Hepatocyte (in vitro differentiated cells): ENCODE results near the gene OPCML. TPM values are rescaled to one million over a fixed set of nuclear protein-coding genes. Genes with fewer than 3 reads are reported as not detected.

Experiments used
- DNase-seq: peaks from one replicate; pipeline ENCODE4 v3.0.0-alpha.2; 2016; ENCODE audit warnings: low spot score
- H2AFZ ChIP-seq: fragments of 200-600 bp; sonication (generic); 2 replicates; pipeline ENCODE4 v1.6.0; 2016; ENCODE audit warnings: antibody characterized with exemption, mild to moderate bottlenecking
- H3K27ac ChIP-seq: fragments of 200-600 bp; sonication (generic); 2 replicates; pipeline ENCODE4 v1.5.1; 2016; ENCODE audit warnings: mild to moderate bottlenecking
- H3K27me3 ChIP-seq: fragments of 200-600 bp; sonication (generic); 2 replicates; pipeline ENCODE4 v1.6.1; 2016
- H3K36me3 ChIP-seq: fragments of 200-600 bp; sonication (generic); replicated peaks from 2 replicates; pipeline ENCODE4 v1.5.1; 2016; ENCODE audit warnings: low read depth; ENCODE audit not compliant: insufficient read depth
- H3K4me1 ChIP-seq: fragments of 200-600 bp; sonication (generic); 2 replicates; pipeline ENCODE4 v1.5.1; 2016; ENCODE audit warnings: mild to moderate bottlenecking, moderate library complexity; ENCODE audit not compliant: insufficient read depth
- H3K4me2 ChIP-seq: fragments of 200-600 bp; sonication (generic); 2 replicates; pipeline ENCODE4 v1.6.0; 2016
- H3K4me3 ChIP-seq: fragments of 200-600 bp; sonication (generic); 2 replicates; pipeline ENCODE4 v1.5.1; 2016; ENCODE audit warnings: mild to moderate bottlenecking
- H3K79me2 ChIP-seq: fragments of 200-600 bp; sonication (generic); 2 replicates; pipeline ENCODE4 v1.6.0; 2017; ENCODE audit warnings: mild to moderate bottlenecking
- H3K9me2 ChIP-seq: fragments of 200-600 bp; sonication (generic); replicated peaks from 2 replicates; pipeline ENCODE4 v1.6.0; 2017; ENCODE audit warnings: mild to moderate bottlenecking; ENCODE audit not compliant: insufficient read depth
- H3K9me3 ChIP-seq: fragments of 200-600 bp; sonication (generic); 2 replicates; pipeline ENCODE4 v1.5.1; 2016; ENCODE audit warnings: low read depth, mild to moderate bottlenecking
- H4K20me1 ChIP-seq: fragments of 200-600 bp; sonication (generic); 2 replicates; pipeline ENCODE4 v1.6.0; 2016; ENCODE audit warnings: mild to moderate bottlenecking; ENCODE audit not compliant: insufficient read depth, poor library complexity, severe bottlenecking
- EZH2 ChIP-seq: fragments of 200-600 bp; sonication (generic); IDR thresholded peaks from 2 replicates; pipeline ENCODE4 v1.6.1; 2016; ENCODE audit warnings: antibody characterized with exemption, mild to moderate bottlenecking, borderline replicate concordance
- EZH2phosphoT487 ChIP-seq: fragments of 200-600 bp; sonication (generic); IDR thresholded peaks from one replicate; pipeline ENCODE4 v1.6.1; 2018; ENCODE audit warnings: antibody characterized with exemption, mild to moderate bottlenecking, low read depth, moderate library complexity; ENCODE audit not compliant: unreplicated experiment, severe bottlenecking
- WGBS: methylation state at CpG from one replicate; pipeline ENCODE4 v1.1.6; 2016; ENCODE audit warnings: low lambda C conversion rate; ENCODE audit errors: missing lambda C conversion rate; 5-methylcytosine and 5-hydroxymethylcytosine counted together
- polyA plus RNA-seq: library from polyadenylated mRNA; unstranded; fragments of >200 nt; fragmentation: Nextera tagmentation; extraction: Ambion mirVana; gene quantifications from 2 replicates; pipeline ENCODE4 v1.2.1, GENCODE V29; 2016
- total RNA-seq: library from RNA; depleted of rRNA; stranded (reverse); fragments of >200 nt; gene quantifications from 2 replicates; pipeline ENCODE4 v1.2.3, GENCODE V29; 2014
- TF ChIP-seq, protein P1 (sequence below): fragments of 200-600 bp; sonication (generic); IDR thresholded peaks from 2 replicates; pipeline ENCODE4 v1.5.1; 2016; ENCODE audit warnings: antibody characterized with exemption, mild to moderate bottlenecking; ENCODE audit not compliant: poor library complexity

The OPCML gene
- total and polyA plus RNA-seq, 2 experiments from 2014 or later: 0.37 to 0.98 TPM

DNA sequence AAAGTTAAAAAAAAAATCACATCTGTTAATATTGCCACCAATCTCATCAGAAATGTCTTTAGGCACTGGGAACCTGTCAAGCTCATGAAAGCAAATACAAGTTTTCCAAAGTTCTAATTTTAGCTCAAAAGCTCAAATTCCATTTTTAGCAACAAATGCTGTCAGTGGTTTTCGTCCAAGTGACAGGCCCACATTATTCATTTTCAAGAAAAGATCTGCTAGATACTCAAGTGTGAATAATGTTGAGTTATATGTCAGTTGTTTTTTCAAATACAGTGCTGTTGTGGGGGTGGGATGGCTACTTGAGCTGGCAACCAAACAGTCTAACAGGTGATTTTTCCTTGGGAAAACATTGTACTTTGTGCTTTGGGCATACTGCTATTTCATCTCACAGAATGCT is 1072.6 kb downstream of the OPCML start:
- H3K4me3 ChIP-seq: no peak overlapping the region
- no peaks in the 10 kb centered on the region for H3K9me3 ChIP-seq
- H3K79me2 ChIP-seq: no peaks in the 10 kb centered on the region
- TF ChIP-seq, protein P1, sequence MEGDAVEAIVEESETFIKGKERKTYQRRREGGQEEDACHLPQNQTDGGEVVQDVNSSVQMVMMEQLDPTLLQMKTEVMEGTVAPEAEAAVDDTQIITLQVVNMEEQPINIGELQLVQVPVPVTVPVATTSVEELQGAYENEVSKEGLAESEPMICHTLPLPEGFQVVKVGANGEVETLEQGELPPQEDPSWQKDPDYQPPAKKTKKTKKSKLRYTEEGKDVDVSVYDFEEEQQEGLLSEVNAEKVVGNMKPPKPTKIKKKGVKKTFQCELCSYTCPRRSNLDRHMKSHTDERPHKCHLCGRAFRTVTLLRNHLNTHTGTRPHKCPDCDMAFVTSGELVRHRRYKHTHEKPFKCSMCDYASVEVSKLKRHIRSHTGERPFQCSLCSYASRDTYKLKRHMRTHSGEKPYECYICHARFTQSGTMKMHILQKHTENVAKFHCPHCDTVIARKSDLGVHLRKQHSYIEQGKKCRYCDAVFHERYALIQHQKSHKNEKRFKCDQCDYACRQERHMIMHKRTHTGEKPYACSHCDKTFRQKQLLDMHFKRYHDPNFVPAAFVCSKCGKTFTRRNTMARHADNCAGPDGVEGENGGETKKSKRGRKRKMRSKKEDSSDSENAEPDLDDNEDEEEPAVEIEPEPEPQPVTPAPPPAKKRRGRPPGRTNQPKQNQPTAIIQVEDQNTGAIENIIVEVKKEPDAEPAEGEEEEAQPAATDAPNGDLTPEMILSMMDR: no peak
- no peak for TF ChIP-seq EZH2phosphoT487
- no peak for TF ChIP-seq EZH2
- no peaks in the 10 kb centered on the region for H3K27me3 ChIP-seq
- H3K27ac ChIP-seq: no peak overlapping the region
- no peak overlapping the region for H2AFZ ChIP-seq
- no peaks in the 10 kb centered on the region for H3K9me2 ChIP-seq
- H3K36me3 ChIP-seq: no peaks in the 10 kb centered on the region
- H4K20me1 ChIP-seq: no peaks in the 10 kb centered on the region
- no peak overlapping the region for H3K4me2 ChIP-seq
- 78% methylated on average over 1 of the region's 1 CpG for WGBS
- no peak for DNase-seq
- H3K4me1 ChIP-seq: no peaks in the 10 kb centered on the region

DNA sequence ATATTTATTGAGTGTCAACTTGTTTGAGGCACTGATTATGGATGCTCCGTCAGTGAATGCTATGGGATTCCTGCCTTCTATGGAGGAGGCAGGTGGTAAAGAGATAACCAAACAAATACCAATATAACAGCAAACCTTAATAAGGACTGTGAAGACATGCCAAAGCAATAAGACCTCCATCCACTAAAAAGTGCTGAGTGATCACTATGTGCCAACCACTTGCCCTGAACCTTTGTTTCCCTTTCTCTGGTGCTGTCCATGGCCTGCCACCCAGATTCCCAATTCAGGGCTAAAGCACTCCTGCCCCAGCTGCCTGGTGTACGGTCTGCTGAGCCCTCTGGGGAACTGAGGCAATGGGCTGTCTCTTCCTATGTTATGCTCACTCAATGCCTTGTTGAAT is 1074.9 kb downstream of the OPCML start:
- no peak overlapping the region for H3K27ac ChIP-seq
- H3K9me3 ChIP-seq: no peaks in the 10 kb centered on the region
- no peaks in the 10 kb centered on the region for H4K20me1 ChIP-seq
- no peaks in the 10 kb centered on the region for H3K27me3 ChIP-seq
- no peak overlapping the region for H3K4me3 ChIP-seq
- H3K36me3 ChIP-seq: no peaks in the 10 kb centered on the region
- no peak overlapping the region for H2AFZ ChIP-seq
- H3K4me1 ChIP-seq: no peaks in the 10 kb centered on the region
- H3K79me2 ChIP-seq: no peaks in the 10 kb centered on the region
- TF ChIP-seq EZH2phosphoT487 (no peak), EZH2 (no peak)
- TF ChIP-seq, protein P1: no peak
- H3K4me2 ChIP-seq: no peak overlapping the region
- 88% methylated on average over 2 of the region's 2 CpGs for WGBS
- no peaks in the 10 kb centered on the region for H3K9me2 ChIP-seq
- DNase-seq: no peak

- no peaks in the 10 kb centered on the region for H3K9me2 ChIP-seq
- no peak for DNase-seq
- no peak overlapping the region for H3K27ac ChIP-seq
- no peaks in the 10 kb centered on the region for H3K79me2 ChIP-seq
- TF ChIP-seq EZH2phosphoT487: no peak
- no peak for TF ChIP-seq EZH2
- TF ChIP-seq, protein P1: no peak
- no peaks in the 10 kb centered on the region for H3K4me1 ChIP-seq
- no peaks in the 10 kb centered on the region for H3K36me3 ChIP-seq
- no peak overlapping the region for H2AFZ ChIP-seq
- H3K4me2 ChIP-seq: no peak overlapping the region
- WGBS: 68% methylated on average over 8 of the region's 8 CpGs
- H4K20me1 ChIP-seq: no peaks in the 10 kb centered on the region
- no peaks in the 10 kb centered on the region for H3K27me3 ChIP-seq
- no peaks in the 10 kb centered on the region for H3K9me3 ChIP-seq
- H3K4me3 ChIP-seq: no peak overlapping the region
Observed at GRCh38 chr11:132456751-132457328, 1075.5 kb downstream of the OPCML start.
